ENCODE measurements around the gene KLRC4.

KLRC4 gene

GRCh38 chr12:10361622-10362021 is 47.9 kb downstream of the KLRC4 start:
- H3K4me3 ChIP-seq (ENCODE audit: low read length in 2 of 2): no peak overlapping the region
- H3K27me3 ChIP-seq (ENCODE audit: control insufficient read depth in 1 of 2, insufficient read depth in 2 of 2, low read length in 2 of 2): no peaks in the 10 kb centered on the region
- H3K36me3 ChIP-seq (ENCODE audit: control insufficient read depth in 2 of 2, insufficient read depth in 2 of 2, low read length in 2 of 2): no peaks in the 10 kb centered on the region
- no peak overlapping the region for H3K27ac ChIP-seq (ENCODE audit: low read length)
- peaks cover 34% of the 10 kb centered on the region for H3K4me1 ChIP-seq (ENCODE audit: control insufficient read depth, insufficient read depth, low read length)
- no peak overlapping the region for H3K9ac ChIP-seq (ENCODE audit: low read length in 2 of 2)
- H3K9me3 ChIP-seq (ENCODE audit: control insufficient read depth in 2 of 2, low read length in 2 of 2): no peaks in the 10 kb centered on the region

- H3K9ac ChIP-seq (ENCODE audit: low read length in 2 of 2): no peak overlapping the region
- no peaks in the 10 kb centered on the region for H3K9me3 ChIP-seq (ENCODE audit: control insufficient read depth in 2 of 2, low read length in 2 of 2)
- H3K27ac ChIP-seq (ENCODE audit: low read length): no peak overlapping the region
- H3K4me1 ChIP-seq (ENCODE audit: control insufficient read depth, insufficient read depth, low read length): peaks cover 29% of the 10 kb centered on the region
- no peak overlapping the region for H3K4me3 ChIP-seq (ENCODE audit: low read length in 2 of 2)
- no peaks in the 10 kb centered on the region for H3K27me3 ChIP-seq (ENCODE audit: control insufficient read depth in 1 of 2, insufficient read depth in 2 of 2, low read length in 2 of 2)
- no peaks in the 10 kb centered on the region for H3K36me3 ChIP-seq (ENCODE audit: control insufficient read depth in 2 of 2, insufficient read depth in 2 of 2, low read length in 2 of 2)
Measured at GRCh38 chr12:10361084-10361483, 48.5 kb downstream of the KLRC4 start.

GRCh38 chr12:10358969-10359368 is 50.6 kb downstream of the KLRC4 start:
- Histone ChIP-seq H3K36me3 (ENCODE audit: control insufficient read depth in 2 of 2, insufficient read depth in 2 of 2, low read length in 2 of 2) (no peaks in the 10 kb centered on the region), H3K9ac (ENCODE audit: low read length in 2 of 2) (no peak overlapping the region), H3K9me3 (ENCODE audit: control insufficient read depth in 2 of 2, low read length in 2 of 2) (no peaks in the 10 kb centered on the region), H3K4me3 (ENCODE audit: low read length in 2 of 2) (no peak overlapping the region), H3K4me1 (ENCODE audit: control insufficient read depth, insufficient read depth, low read length) (peaks cover 14% of the 10 kb centered on the region), H3K27ac (ENCODE audit: low read length) (no peak overlapping the region), H3K27me3 (ENCODE audit: control insufficient read depth in 1 of 2, insufficient read depth in 2 of 2, low read length in 2 of 2) (no peaks in the 10 kb centered on the region)

- Histone ChIP-seq H3K9ac (ENCODE audit: low read length in 2 of 2) (no peak overlapping the region), H3K27me3 (ENCODE audit: control insufficient read depth in 1 of 2, insufficient read depth in 2 of 2, low read length in 2 of 2) (no peaks in the 10 kb centered on the region), H3K9me3 (ENCODE audit: control insufficient read depth in 2 of 2, low read length in 2 of 2) (no peaks in the 10 kb centered on the region), H3K36me3 (ENCODE audit: control insufficient read depth in 2 of 2, insufficient read depth in 2 of 2, low read length in 2 of 2) (no peaks in the 10 kb centered on the region), H3K4me3 (ENCODE audit: low read length in 2 of 2) (no peak overlapping the region), H3K4me1 (ENCODE audit: control insufficient read depth, insufficient read depth, low read length) (peaks cover 7% of the 10 kb centered on the region), H3K27ac (ENCODE audit: low read length) (no peak overlapping the region)
Measured at GRCh38 chr12:10358131-10358530, 51.4 kb downstream of the KLRC4 start.

Data from stomach smooth muscle (tissue), 2 donors.